HG02884 (cell line): Measurements from ENCODE around the gene SLC22A17.

Experiments
- ATAC-seq: cut with Tn5 transposase; IDR thresholded peaks from one replicate; pipeline ENCODE4 v1.9.1; 2021; ENCODE audit warnings: mild to moderate bottlenecking, moderate library complexity; ENCODE audit not compliant: unreplicated experiment

SLC22A17 gene

GRCh38 chr14:23308721-23309445 lies 43.8 kb downstream of the SLC22A17 start:
- no peak for ATAC-seq

- no peak for ATAC-seq
Measured at GRCh38 chr14:23307687-23308644, 44.7 kb downstream of the SLC22A17 start.

- ATAC-seq: no peak
Measured at GRCh38 chr14:23307146-23307530, 45.5 kb downstream of the SLC22A17 start.

GRCh38 chr14:23306412-23307145 lies 46.1 kb downstream of the SLC22A17 start, which contains the start of gene BCL2L2:
TSS of gene BCL2L2 (plus strand) at chr14:23306833. CDS start at chr14:23307768, 935 bp downstream.
- ATAC-seq: no peak

- ATAC-seq: peak; percentile 31
Measured at GRCh38 chr14:23302290-23303225, 50.1 kb downstream of the SLC22A17 start, which contains the start of gene PPP1R3E. TSS of gene PPP1R3E (minus strand) at chr14:23302859. CDS start at chr14:23302576, 283 bp downstream.

- peak; percentile 8 for ATAC-seq
Measured at GRCh38 chr14:23301969-23302289, 50.8 kb downstream of the SLC22A17 start.

- ATAC-seq: peak; percentile 72
Measured at GRCh38 chr14:23301288-23301968, 51.3 kb downstream of the SLC22A17 start.

GRCh38 chr14:23300687-23301223 lies 51.9 kb downstream of the SLC22A17 start:
- no peak for ATAC-seq

- no peak for ATAC-seq
Measured at GRCh38 chr14:23299986-23300686, 52.6 kb downstream of the SLC22A17 start.

- ATAC-seq: no peak
Measured at GRCh38 chr14:23299211-23299957, 53.3 kb downstream of the SLC22A17 start.

GRCh38 chr14:23297611-23298277 lies 54.9 kb downstream of the SLC22A17 start:
- no peak for ATAC-seq

- no peak for ATAC-seq
Measured at GRCh38 chr14:23297096-23297495, 55.6 kb downstream of the SLC22A17 start.
